ENCODE results near the gene STIM2. TPM values are rescaled to one million over a fixed set of nuclear protein-coding genes. Genes with fewer than 3 reads are reported as not detected.

The STIM2 gene
- 8.1 and 10.1 TPM in 2 replicates for total RNA-seq

GRCh38 chr4:26860157-26860921 is at the start of gene STIM2:
Gene STIM2 (plus strand): TSS chr4:26860841.

All from mesangial cell (primary cell).